Spleen (tissue), 11 donors: ENCODE results near the gene PDE2A. TPM values are rescaled to one million over a fixed set of nuclear protein-coding genes. Genes with fewer than 3 reads are reported as not detected.

Experiments used
- DNase-seq: peaks from one replicate; pipeline ENCODE4 v3.0.0-alpha.2; 2020
- H3K27ac ChIP-seq, 8 donors: fragments of 200-600 bp; sonication (generic) in 7 of 8; 1 replicate in 4 of 8; 2 replicates in 4 of 8; pipeline versions ENCODE4 v1.5.0 to v1.8.0; 2016 to 2021; ENCODE audit warnings: inconsistent platforms in 4 of 8, mild to moderate bottlenecking in 4 of 8, moderate library complexity in 1 of 8
- H3K27me3 ChIP-seq, 7 donors: fragments of 200-600 bp; sonication (generic) in 6 of 7; replicated peaks in 1 of 7; 1 replicate in 4 of 7; 2 replicates in 3 of 7; pipeline versions ENCODE4 v1.5.0 to v1.8.0; 2016 to 2021; ENCODE audit warnings: inconsistent platforms in 3 of 7, mild to moderate bottlenecking in 1 of 7
- H3K36me3 ChIP-seq, 6 donors: fragments of 200-600 bp; sonication (generic) in 5 of 6; 1 replicate in 4 of 6; 2 replicates in 2 of 6; pipeline versions ENCODE4 v1.5.0 to v1.8.0; 2016 to 2021; ENCODE audit warnings: inconsistent platforms in 2 of 6
- H3K4me1 ChIP-seq, 6 donors: fragments of 200-600 bp; sonication (generic) in 5 of 6; 1 replicate in 3 of 6; 2 replicates in 3 of 6; pipeline versions ENCODE4 v1.5.0 to v1.8.0; 2016 to 2021; ENCODE audit warnings: inconsistent platforms in 3 of 6
- H3K4me3 ChIP-seq, 8 donors: fragments of 200-600 bp; sonication (generic) in 7 of 8; 1 replicate in 4 of 8; 2 replicates in 4 of 8; pipeline versions ENCODE4 v1.5.0 to v1.8.0; 2016 to 2021; ENCODE audit warnings: inconsistent platforms in 4 of 8, mild to moderate bottlenecking in 4 of 8, moderate library complexity in 2 of 8
- H3K9me3 ChIP-seq, 8 donors: fragments of 200-600 bp; sonication (generic) in 7 of 8; 1 replicate in 4 of 8; 2 replicates in 4 of 8; pipeline versions ENCODE4 v1.5.0 to v1.8.0; 2016 to 2021; ENCODE audit warnings: inconsistent platforms in 4 of 8
- CTCF ChIP-seq, 11 experiments: fragments of 200-600 bp in 7 of 11; fragments of 450-650 bp in 4 of 11; sonication (generic) in 4 of 11; IDR thresholded peaks in 8 of 11; conservative IDR thresholded peaks in 3 of 11; 1 replicate in 7 of 11; 2 replicates in 4 of 11; pipeline versions ENCODE4 v1.4.0 to v1.8.0; 2016 to 2021; ENCODE audit warnings: antibody characterized with exemption in 11 of 11, inconsistent platforms in 4 of 11, mild to moderate bottlenecking in 1 of 11
- POLR2A ChIP-seq, 3 donors: fragments of 450-650 bp; IDR thresholded peaks; one replicate each; pipeline ENCODE4 v1.5.1; 2017; ENCODE audit warnings: antibody characterized with exemption in 3 of 3, mild to moderate bottlenecking in 1 of 3
- POLR2AphosphoS5 ChIP-seq, 3 donors: sonication (generic); formaldehyde crosslinking; IDR thresholded peaks; one replicate each; pipeline ENCODE4 v1.5.1; 2017; ENCODE audit warnings: antibody characterized with exemption in 3 of 3
- WGBS, 5 donors: extraction: QIAGEN DNeasy Blood & Tissue Kit in 3 of 5; methylation state at CpG; one replicate each; pipeline versions ENCODE4 v1.1.5 to v1.1.7; 2013 to 2018; 5-methylcytosine and 5-hydroxymethylcytosine counted together
- intact Hi-C: fragments of 100-400 bp; cut with DNase I; formaldehyde crosslinking; loops from one replicate; pipeline ENCODE4 v1.15.0; 2023; ENCODE audit warnings: low total_unique reads
- polyA plus RNA-seq, 3 donors: library from polyadenylated mRNA; stranded (reverse); fragments of 200-250 nt; gene quantifications; one replicate each; pipeline ENCODE4 v1.2.1, GENCODE V29; 2013
- total RNA-seq, 7 donors: library from RNA; depleted of rRNA in 3 of 7; stranded (reverse); fragments of >200 nt in 3 of 7; fragmentation: NEBNext Ultra II Directional in 4 of 7; extraction: Animal tissue kit (Norgen Biotek cat#: 25700) in 4 of 7; gene quantifications; one replicate each; pipeline versions ENCODE4 v1.1.0 to v1.2.1, GENCODE V29; 2016 to 2021
- donor health status: healthy with polysubstance abuse.
- donor health status: DM: no; HTN: no; CAD: no; lungs with moderate emphysema.
- donor health status: DM: no; HTN: no; CAD: no.
- donor health status: Bipolar disorder and iron deficiency.
- donor health status: healthy.
- donor health status: DM: no; HTN: no; CAD: no.
- donor health status: DM: yes; HTN: yes; CAD: no.

Gene PDE2A
- total and polyA plus RNA-seq, 10 donors, result 58.2 to 584 (median 333) TPM

DNA sequence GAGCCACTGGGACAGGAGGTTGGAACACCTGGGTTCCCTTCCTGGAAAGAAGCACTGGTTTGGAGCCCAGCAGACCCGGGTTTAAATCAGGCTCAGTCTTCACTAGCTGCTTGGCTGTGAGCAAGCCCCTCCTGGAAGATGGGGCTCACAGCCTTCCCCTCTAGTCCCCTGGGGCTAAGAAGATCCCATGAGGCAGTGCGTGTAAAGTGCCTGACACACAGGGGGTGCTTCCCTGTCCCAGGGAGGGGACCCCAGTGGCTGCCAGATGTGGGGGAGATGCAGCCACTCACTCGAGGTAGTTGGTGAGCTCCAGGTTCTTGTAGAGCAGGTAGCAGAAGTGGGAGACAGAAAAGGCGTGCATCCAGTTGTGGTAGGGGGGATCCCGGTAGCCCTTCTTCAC lies 93.2 kb downstream of the PDE2A start:
- Histone ChIP-seq H3K27ac (no peak overlapping the region), H3K4me3 (no peak overlapping the region), H3K36me3 (peaks cover 0 to 98% (median 31%) of the 10 kb centered on the region in 6 donors), H3K27me3 (peaks cover 0 to 24% (median 0%) of the 10 kb centered on the region in 7 donors), H3K9me3 (no peaks in the 10 kb centered on the region), H3K4me1 (peaks cover 9 to 31% (median 20%) of the 10 kb centered on the region in 6 donors)
- WGBS, 5 donors, result 63 to 75% (median 73%) methylated on average over 5 of the region's 5 CpGs
- intact Hi-C loops, result no loop called here
- no peak for TF ChIP-seq POLR2AphosphoS5 (IDR thresholded peaks at IDR 0.05)
- DNase-seq, result peak; percentile 63

GRCh38 chr11:72580642-72580950 lies 93.6 kb downstream of the PDE2A start:
- Histone ChIP-seq H3K4me1 (peaks cover 7 to 26% (median 16%) of the 10 kb centered on the region in 6 donors), H3K27me3 (peaks cover 0 to 19% (median 0%) of the 10 kb centered on the region in 7 donors), H3K4me3 (no peak overlapping the region), H3K9me3 (no peaks in the 10 kb centered on the region), H3K27ac (no peak overlapping the region), H3K36me3 (peaks cover 0 to 98% (median 34%) of the 10 kb centered on the region in 6 donors)
- DNase-seq, result peak; percentile 48
- TF ChIP-seq POLR2A (IDR thresholded peaks at IDR 0.05), result no peak
- no peak for TF ChIP-seq CTCF (IDR thresholded peaks at IDR 0.05 in 8 of 11, conservative IDR thresholded peaks at IDR 0.05 in 3 of 11)
- no peak for TF ChIP-seq POLR2AphosphoS5 (IDR thresholded peaks at IDR 0.05)
- 56 to 79% (median 75%) methylated on average over 3 of the region's 3 CpGs for WGBS, 5 donors
- intact Hi-C loops, result no loop called here

DNA sequence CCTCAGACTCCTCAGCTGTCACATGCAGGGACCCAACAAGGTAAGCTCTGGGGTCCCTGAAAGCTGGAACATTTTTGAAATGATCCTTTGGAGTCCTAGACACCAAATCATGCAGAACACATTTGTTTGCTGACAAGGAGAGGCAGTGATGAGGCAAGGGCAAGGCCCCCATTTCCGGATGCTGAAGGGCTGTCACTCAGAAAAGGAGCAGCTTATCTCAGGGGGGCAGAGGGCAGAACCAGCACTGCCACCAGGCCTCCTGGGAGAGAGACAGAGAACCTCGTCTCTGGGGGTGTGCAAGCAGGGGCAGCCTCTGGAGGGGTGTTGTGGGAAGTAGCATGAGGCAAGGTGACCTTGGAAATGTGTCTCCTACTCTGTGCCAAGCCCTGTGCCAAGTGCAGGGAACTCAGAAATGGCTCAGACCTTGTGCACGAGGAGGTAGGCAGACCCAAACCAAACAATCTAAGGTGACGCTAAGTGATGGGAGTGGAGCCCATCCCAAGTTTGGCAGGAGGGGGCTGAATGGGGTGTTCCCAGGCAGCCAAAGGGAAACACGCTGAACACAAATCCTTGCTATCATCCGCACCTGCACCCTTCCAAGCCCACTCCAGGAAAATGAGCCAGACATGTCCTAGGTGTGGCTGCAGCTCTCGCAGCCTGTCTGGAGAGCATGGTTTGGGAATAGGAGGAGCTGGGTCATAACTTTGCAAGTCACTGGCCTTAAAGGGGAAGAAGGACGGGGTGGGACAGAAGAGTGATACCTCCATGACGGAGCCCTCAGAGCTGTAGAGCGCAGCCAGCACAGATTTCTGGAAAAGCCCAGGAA lies 94.2 kb downstream of the PDE2A start:
- Histone ChIP-seq H3K4me1 (peaks cover 1 to 20% (median 10%) of the 10 kb centered on the region in 6 donors), H3K4me3 (no peak overlapping the region), H3K27me3 (peaks cover 0 to 13% (median 0%) of the 10 kb centered on the region in 7 donors), H3K27ac (no peak overlapping the region), H3K9me3 (no peaks in the 10 kb centered on the region), H3K36me3 (peaks cover 0 to 98% (median 38%) of the 10 kb centered on the region in 6 donors)
- TF ChIP-seq POLR2A (IDR thresholded peaks at IDR 0.05), result no peak
- TF ChIP-seq POLR2AphosphoS5 (IDR thresholded peaks at IDR 0.05), result peak in 1 of 3 donors; percentile 12
- 73 to 83% (median 76%) methylated on average over 10 of the region's 10 CpGs for WGBS, 5 donors
- intact Hi-C loops, result no loop called here
- no peak for DNase-seq

- Histone ChIP-seq H3K27me3 (peaks cover 0 to 5% (median 0%) of the 10 kb centered on the region in 7 donors), H3K4me1 (peaks cover 0 to 12% (median 2%) of the 10 kb centered on the region in 6 donors), H3K9me3 (no peaks in the 10 kb centered on the region), H3K36me3 (peaks cover 0 to 94% (median 35%) of the 10 kb centered on the region in 6 donors), H3K27ac (peak overlapping the region in 1 of 8 donors; percentile 21), H3K4me3 (no peak overlapping the region)
- 80 to 83% (median 81%) methylated on average over 8 to 13 of the region's 13 CpGs for WGBS, 5 donors
- intact Hi-C loops, result no loop called here
- peak; percentile 66 for DNase-seq
- TF ChIP-seq CTCF (IDR thresholded peaks at IDR 0.05 in 8 of 11, conservative IDR thresholded peaks at IDR 0.05 in 3 of 11), result no peak
- TF ChIP-seq POLR2A (IDR thresholded peaks at IDR 0.05), result no peak
- TF ChIP-seq POLR2AphosphoS5 (IDR thresholded peaks at IDR 0.05), result peak in 1 of 3 donors; percentile 7
Observed at GRCh38 chr11:72578991-72579815, 95.0 kb downstream of the PDE2A start.
